Adipose tissue (tissue), 3 donors: ENCODE measurements around the gene BNC2. TPM values are rescaled to one million over a fixed set of nuclear protein-coding genes. Genes with fewer than 3 reads are reported as not detected.

Experiments
- H3K27ac ChIP-seq: one replicate; pipeline ENCODE4 v1.5.1; 2013; ENCODE audit warnings: low read depth, low read length
- WGBS, 3 donors: extraction: QIAGEN DNeasy Blood & Tissue Kit; methylation state at CpG; one replicate each; pipeline ENCODE4 v1.1.7; 2013; 5-methylcytosine and 5-hydroxymethylcytosine counted together
- polyA plus RNA-seq, 3 donors: library from polyadenylated mRNA; stranded (reverse); fragments of 200-250 nt; gene quantifications; one replicate each; pipeline ENCODE4 v1.2.3, GENCODE V29; 2013
- donor health status: healthy with polysubstance abuse.
- donor health status: Bipolar disorder and iron deficiency.
- donor health status: healthy.

BNC2 gene
- polyA plus RNA-seq, 3 donors: 0.28 to 3.9 (median 3.6) TPM

GRCh38 chr9:16825971-16826625, 44.4 kb downstream of the BNC2 start:
- WGBS, 3 donors: 70 to 76% (median 74%) methylated on average over 5 of the region's 5 CpGs
- H3K27ac ChIP-seq: no peak overlapping the region

DNA sequence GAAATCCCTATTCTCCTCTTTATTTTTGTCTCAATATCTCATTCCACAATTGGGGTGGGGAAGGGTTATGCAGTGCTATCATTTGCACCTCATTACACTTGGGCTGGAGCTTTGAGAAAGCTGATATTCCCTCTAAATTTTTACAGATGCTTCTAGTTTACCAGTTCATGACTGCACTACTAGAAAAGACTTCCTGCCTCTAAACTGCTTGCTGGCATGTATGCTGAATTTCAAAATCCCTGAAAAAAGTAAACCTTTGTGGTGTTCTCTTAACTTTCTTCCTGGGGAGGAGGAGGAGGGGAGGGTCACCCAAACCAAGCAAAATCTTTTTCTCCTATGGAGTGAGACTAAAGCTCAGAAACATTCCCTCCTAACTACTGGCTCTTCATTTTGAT, 45.1 kb downstream of the BNC2 start:
- no peak overlapping the region for H3K27ac ChIP-seq

DNA sequence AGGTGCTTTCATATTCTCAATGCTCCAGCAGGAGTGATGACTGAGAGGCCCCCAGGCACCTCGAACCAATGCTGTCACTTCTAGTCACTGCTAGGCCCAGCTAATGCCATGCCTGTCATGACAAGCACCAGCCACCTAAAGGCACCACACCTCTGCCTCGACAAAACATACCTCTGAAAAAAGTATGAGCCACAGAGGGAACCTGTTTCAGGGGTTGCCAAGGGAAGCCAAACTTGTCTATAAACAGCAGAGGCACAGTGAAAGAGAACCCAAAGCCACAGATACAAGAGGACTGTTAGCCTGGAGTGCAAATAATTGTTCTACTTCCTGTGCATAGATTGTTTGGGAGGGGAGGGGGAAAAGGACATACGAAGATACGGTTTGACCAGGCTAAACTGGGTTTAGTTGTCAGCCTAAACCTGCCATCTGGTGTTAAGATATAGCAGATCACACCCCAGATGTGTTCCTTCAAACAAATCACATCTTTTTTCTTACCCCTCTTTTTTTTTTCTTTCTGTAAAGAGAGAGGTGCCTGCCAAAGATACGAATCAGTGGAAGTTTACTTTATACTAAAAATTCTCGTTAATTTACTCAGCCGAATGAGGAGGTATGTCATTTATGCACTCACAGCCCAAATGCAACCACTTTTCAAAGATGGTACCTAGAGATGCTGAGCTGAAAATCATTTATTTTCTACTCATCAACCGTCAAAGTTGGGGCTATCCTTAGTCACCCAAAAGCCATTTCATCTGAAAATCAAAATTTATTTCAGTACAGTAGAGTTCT, 45.7 kb downstream of the BNC2 start:
- WGBS, 3 donors: 56 to 65% (median 59%) methylated on average over 8 of the region's 8 CpGs

GRCh38 chr9:16823906-16824305, 46.6 kb downstream of the BNC2 start:
- WGBS, 3 donors: 67 to 85% (median 74%) methylated on average over 2 of the region's 2 CpGs
- no peak overlapping the region for H3K27ac ChIP-seq

More for the DNA sequence above, 45.7 kb downstream of the BNC2 start:
- no peak overlapping the region for H3K27ac ChIP-seq

DNA sequence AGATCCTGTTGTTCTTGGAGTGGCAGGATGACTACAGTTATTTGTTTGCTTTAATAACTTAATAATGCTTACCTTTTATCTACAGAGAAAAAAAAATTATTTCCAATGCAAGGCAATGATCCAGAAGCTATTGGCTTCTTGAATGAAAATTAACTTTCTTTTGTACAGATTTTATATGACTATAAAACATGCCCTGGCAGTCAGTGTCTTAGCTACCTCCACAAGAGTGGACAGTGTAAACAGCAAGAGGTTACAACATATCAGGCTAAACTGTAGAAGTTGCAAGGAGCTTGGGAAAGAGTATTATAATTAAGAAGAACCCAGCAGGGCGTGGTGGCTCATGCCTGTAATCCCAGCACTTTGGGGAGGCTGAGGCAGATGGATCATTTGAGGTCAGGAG, 49.1 kb downstream of the BNC2 start:
- no peak overlapping the region for H3K27ac ChIP-seq
- 78 to 88% (median 88%) methylated on average over 1 of the region's 1 CpG for WGBS, 3 donors

GRCh38 chr9:16817514-16817913, 53.0 kb downstream of the BNC2 start:
- WGBS, 3 donors: 70 to 81% (median 77%) methylated on average over 2 of the region's 2 CpGs
- no peak overlapping the region for H3K27ac ChIP-seq

GRCh38 chr9:16817002-16817401, 53.5 kb downstream of the BNC2 start:
- no peak overlapping the region for H3K27ac ChIP-seq

DNA sequence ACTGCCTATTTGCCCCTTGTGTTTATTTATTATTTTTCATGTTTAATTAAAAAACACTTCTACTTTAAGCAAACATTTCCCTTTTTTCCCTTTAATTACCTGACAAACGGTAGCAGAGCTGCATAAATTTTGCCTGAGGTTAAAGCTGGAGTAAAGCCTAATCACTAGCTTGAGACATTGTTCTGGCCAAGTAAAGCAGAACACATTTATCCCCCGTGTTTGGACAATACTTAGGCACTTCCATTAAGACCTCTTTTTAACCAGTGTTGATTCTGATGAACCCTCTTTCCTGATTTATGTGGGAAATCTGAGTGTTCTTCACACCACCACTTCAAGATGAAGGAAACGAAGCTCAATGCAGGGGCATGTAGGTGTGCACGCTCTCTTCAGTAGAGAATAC, 54.5 kb downstream of the BNC2 start:
- 70 to 74% (median 72%) methylated on average over 4 of the region's 4 CpGs for WGBS, 3 donors
- no peak overlapping the region for H3K27ac ChIP-seq

More at GRCh38 chr9:16817002-16817401, 53.5 kb downstream of the BNC2 start:
- 90 to 94% (median 94%) methylated on average over 2 of the region's 2 CpGs for WGBS, 3 donors

- H3K27ac ChIP-seq: no peak overlapping the region
- 30 to 82% (median 73%) methylated on average over 2 of the region's 2 CpGs for WGBS, 3 donors
These were observed 55.4 kb downstream of the BNC2 start for GRCh38 chr9:16815079-16815478.

GRCh38 chr9:16813838-16814237, 56.6 kb downstream of the BNC2 start:
- no peak overlapping the region for H3K27ac ChIP-seq
- 64 to 80% (median 68%) methylated on average over 4 of the region's 4 CpGs for WGBS, 3 donors

DNA sequence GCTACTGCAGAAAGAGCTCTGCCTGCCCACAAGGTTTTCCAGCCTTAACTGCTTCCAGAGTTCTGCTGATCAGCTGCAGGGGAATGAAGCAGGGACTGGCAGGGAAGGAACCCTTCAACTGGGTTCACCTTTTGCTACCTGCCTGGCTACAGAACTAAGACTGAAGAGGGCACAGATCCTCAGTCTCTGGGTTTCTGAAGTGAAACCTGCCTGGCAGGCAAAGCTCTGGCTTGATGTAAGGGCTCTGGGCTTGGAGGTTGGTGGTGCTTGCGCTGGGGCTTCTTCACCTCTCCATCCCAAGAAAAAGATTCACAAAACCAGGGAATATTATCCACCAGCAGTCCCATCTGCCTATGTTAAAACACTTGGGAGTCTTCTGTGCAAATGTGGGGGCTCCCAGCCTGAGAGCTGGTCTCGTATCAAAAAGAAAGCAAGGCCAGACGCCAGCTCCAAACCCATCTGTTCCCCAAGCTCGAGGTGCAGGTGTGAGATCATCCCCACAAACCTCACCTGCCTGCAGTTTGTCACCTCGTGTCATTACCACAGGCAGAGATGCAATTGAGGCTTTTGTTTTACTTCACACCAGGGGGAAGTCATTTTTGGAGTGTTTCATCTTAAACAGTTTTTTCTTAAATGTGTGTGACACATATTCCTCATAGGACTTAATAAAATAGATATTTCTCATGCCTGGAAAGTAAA, 58.3 kb downstream of the BNC2 start:
- H3K27ac ChIP-seq: no peak overlapping the region
- 80 to 83% (median 81%) methylated on average over 5 of the region's 5 CpGs for WGBS, 3 donors

DNA sequence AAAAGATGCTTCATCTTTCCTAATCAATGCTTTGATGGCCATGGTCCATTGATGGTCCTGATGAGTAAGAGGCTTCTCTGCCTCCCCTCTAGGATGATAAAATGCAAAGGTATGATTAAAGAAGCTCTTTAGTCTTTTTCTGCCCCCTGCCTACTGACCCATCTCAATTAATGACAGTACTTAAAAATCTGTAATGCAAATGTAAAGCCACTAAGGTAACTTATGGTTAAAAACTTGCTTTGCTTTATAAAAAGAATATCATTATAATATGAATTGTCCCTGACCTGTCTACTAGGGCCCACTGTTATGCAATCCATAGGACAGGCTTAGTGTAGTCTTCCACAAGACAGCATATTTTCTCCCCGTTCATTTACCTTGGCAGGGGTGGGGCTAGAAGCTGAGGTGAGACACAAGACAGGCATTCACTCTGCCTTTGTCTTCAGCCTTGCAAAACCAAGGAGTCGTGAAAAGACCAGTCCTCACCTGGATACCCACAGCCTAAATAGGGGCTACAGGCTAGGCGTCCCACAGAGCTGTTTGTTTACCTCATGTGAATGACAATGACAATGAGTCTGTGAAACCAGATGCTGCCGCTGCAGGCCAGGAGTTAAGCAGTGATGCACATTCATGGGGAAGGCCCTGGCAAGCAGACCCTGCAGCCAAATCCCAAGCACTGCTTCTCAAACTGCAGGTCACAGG, 60.4 kb downstream of the BNC2 start:
- no peak overlapping the region for H3K27ac ChIP-seq
- 79 to 91% (median 90%) methylated on average over 4 of the region's 4 CpGs for WGBS, 3 donors

DNA sequence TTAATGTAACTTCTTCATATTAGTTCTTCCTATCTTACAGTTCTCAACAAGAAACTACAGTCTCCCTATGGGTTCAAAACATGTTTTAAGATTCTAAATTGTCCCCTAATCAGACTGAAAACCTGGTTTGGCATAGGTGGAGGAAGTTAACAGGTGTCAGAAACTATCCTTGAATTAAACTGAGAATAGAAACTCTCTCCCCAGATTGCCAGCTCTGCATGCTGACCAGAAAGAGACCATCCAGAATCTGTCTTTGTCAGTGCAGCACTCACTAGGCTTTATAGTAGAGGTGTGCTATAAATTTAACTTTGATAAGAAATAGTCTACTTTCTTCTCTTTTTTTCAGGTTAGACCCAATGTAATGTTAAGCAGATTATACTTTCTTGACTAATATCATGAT, 63.8 kb downstream of the BNC2 start:
- H3K27ac ChIP-seq: no peak overlapping the region

GRCh38 chr9:16803648-16804047, 66.8 kb downstream of the BNC2 start:
- no peak overlapping the region for H3K27ac ChIP-seq
- WGBS, 3 donors: 83 to 91% (median 87%) methylated on average over 8 of the region's 8 CpGs

DNA sequence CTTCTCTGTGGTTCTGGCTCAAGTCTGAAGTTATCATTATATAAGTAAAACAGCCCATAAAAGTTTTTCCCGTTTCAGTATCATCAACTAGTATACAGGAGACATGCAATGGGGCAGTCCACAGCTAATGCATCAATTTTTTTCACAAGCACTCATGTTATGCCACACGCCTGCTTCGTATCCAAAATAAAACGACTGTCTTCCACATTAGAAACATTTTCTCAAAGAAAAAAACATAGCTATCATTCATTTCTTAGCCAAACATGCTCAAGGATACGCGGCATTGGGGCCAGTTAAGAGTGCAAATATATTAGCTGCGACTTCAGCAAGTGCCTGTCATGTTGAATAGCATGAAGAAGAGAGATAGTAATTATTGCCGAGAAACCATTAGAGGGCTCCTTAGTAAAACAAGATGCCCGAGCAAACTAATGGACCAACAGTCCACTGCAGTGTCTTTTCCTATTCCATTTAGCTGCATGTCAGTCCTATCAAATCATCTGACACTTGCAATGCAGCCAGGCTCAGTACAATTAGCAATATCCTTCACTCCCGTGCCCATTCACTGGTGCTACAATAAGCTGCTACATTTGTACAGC, 68.5 kb downstream of the BNC2 start:
- H3K27ac ChIP-seq: no peak overlapping the region
- WGBS, 3 donors: 30 to 75% (median 72%) methylated on average over 10 of the region's 10 CpGs

DNA sequence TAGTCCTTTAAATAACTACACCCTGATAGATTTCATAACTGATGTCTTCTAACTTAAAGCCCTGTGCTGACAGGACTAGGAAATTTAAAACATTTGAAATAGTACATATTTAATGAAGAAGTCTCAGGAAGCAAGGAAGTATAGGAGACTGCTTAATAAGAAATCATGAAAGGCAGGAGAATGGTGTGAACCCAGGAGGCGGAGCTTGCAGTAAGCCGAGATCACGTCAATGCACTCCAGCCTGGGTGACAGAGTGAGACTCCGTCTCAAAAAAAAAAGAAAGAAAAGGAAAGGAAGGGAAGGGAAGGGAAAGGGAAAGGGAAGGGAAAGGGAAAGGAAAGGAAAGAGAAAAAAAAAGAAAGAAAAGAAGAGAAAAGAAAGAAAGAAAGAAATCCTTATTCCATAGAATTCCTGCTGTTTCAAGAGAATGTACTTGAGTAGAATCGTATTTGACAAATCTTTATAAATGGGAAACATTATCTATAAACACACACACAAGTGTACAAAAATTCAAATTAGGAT, 74.1 kb downstream of the BNC2 start:
- WGBS, 3 donors: 89 to 95% (median 95%) methylated on average over 5 of the region's 5 CpGs
- no peak overlapping the region for H3K27ac ChIP-seq

- H3K27ac ChIP-seq: no peak overlapping the region
- WGBS, 3 donors: 38 to 71% (median 46%) methylated on average over 9 of the region's 9 CpGs
These were observed 75.4 kb downstream of the BNC2 start for GRCh38 chr9:16794871-16795639.

DNA sequence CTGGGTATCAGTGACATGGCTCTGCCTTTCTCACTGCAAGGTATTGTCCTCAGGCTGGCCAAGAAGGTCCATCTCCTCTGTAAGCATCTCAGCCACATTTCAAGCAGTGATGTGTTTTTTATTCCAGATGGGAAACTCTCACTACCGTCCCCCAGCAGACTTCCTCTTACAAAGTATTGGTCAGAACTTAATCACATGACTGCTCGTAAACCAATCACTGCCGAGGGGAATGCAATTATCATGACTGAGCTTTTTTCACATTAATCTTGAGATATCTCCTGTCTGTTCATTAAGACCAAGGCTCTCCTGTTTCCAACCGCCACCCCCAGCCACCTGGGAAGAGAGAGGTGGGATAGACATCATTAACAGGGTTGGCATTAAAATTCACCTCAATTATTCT, 76.4 kb downstream of the BNC2 start:
- no peak overlapping the region for H3K27ac ChIP-seq
- 90 to 95% (median 93%) methylated on average over 4 of the region's 4 CpGs for WGBS, 3 donors
